Measurements from ENCODE around the gene LRFN5. TPM values are rescaled to one million over a fixed set of nuclear protein-coding genes. Genes with fewer than 3 reads are reported as not detected.

LRFN5 gene
- total RNA-seq, 1 experiment from 2014 or later = 15.8 TPM

DNA sequence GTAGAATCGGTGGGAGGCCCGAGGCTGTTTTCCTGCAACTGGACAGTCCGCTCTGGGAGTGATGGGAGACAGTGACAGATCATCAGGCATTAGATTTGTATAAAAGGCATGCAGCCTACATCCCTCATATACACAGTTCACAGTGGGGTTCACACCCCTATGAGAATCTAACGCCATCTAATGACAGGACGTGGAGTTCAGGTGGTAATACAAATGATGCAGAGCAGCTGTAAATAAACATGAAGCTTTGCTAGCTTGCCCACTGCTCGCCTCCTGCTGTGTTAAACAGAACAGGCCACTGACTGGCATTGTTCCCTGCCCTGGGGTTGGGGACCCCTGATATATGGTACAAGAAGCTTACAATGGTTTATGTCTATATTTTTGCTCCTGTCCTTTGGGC, 179.0 kb downstream of the LRFN5 start:
- no peak for TF ChIP-seq JUN (CRISPR knock-in tag; IDR thresholded peaks at IDR 0.05)
- TF ChIP-seq, protein P1, sequence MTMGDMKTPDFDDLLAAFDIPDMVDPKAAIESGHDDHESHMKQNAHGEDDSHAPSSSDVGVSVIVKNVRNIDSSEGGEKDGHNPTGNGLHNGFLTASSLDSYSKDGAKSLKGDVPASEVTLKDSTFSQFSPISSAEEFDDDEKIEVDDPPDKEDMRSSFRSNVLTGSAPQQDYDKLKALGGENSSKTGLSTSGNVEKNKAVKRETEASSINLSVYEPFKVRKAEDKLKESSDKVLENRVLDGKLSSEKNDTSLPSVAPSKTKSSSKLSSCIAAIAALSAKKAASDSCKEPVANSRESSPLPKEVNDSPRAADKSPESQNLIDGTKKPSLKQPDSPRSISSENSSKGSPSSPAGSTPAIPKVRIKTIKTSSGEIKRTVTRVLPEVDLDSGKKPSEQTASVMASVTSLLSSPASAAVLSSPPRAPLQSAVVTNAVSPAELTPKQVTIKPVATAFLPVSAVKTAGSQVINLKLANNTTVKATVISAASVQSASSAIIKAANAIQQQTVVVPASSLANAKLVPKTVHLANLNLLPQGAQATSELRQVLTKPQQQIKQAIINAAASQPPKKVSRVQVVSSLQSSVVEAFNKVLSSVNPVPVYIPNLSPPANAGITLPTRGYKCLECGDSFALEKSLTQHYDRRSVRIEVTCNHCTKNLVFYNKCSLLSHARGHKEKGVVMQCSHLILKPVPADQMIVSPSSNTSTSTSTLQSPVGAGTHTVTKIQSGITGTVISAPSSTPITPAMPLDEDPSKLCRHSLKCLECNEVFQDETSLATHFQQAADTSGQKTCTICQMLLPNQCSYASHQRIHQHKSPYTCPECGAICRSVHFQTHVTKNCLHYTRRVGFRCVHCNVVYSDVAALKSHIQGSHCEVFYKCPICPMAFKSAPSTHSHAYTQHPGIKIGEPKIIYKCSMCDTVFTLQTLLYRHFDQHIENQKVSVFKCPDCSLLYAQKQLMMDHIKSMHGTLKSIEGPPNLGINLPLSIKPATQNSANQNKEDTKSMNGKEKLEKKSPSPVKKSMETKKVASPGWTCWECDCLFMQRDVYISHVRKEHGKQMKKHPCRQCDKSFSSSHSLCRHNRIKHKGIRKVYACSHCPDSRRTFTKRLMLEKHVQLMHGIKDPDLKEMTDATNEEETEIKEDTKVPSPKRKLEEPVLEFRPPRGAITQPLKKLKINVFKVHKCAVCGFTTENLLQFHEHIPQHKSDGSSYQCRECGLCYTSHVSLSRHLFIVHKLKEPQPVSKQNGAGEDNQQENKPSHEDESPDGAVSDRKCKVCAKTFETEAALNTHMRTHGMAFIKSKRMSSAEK (CRISPR knock-in tag; IDR thresholded peaks at IDR 0.05; ENCODE audit: borderline replicate concordance) = no peak
- TF ChIP-seq, protein P2, sequence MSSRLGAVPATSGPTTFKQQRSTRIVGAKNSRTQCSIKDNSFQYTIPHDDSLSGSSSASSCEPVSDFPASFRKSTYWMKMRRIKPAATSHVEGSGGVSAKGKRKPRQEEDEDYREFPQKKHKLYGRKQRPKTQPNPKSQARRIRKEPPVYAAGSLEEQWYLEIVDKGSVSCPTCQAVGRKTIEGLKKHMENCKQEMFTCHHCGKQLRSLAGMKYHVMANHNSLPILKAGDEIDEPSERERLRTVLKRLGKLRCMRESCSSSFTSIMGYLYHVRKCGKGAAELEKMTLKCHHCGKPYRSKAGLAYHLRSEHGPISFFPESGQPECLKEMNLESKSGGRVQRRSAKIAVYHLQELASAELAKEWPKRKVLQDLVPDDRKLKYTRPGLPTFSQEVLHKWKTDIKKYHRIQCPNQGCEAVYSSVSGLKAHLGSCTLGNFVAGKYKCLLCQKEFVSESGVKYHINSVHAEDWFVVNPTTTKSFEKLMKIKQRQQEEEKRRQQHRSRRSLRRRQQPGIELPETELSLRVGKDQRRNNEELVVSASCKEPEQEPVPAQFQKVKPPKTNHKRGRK (CRISPR knock-in tag; IDR thresholded peaks at IDR 0.05; ENCODE audit: borderline replicate concordance) = no peak
- TF ChIP-seq, protein P3, sequence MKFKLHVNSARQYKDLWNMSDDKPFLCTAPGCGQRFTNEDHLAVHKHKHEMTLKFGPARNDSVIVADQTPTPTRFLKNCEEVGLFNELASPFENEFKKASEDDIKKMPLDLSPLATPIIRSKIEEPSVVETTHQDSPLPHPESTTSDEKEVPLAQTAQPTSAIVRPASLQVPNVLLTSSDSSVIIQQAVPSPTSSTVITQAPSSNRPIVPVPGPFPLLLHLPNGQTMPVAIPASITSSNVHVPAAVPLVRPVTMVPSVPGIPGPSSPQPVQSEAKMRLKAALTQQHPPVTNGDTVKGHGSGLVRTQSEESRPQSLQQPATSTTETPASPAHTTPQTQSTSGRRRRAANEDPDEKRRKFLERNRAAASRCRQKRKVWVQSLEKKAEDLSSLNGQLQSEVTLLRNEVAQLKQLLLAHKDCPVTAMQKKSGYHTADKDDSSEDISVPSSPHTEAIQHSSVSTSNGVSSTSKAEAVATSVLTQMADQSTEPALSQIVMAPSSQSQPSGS (CRISPR knock-in tag; IDR thresholded peaks at IDR 0.05; ENCODE audit: borderline replicate concordance, low read depth) = no peak
- no peak for TF ChIP-seq TCF7 (CRISPR knock-in tag; IDR thresholded peaks at IDR 0.05; ENCODE audit: low read depth)
- no peak for TF ChIP-seq GRHL2 (CRISPR knock-in tag; IDR thresholded peaks at IDR 0.05; ENCODE audit: insufficient replicate concordance, severe bottlenecking)
- Mint-ChIP-seq H3K4me1 (no peaks in the 10 kb centered on the region), H3K27me3 (ENCODE audit: low read depth) (no peaks in the 10 kb centered on the region), H3K4me3 (no peak overlapping the region), H3K27ac (no peak overlapping the region), H3K9me3 (no peaks in the 10 kb centered on the region), H3K36me3 (no peaks in the 10 kb centered on the region)
- peak; percentile 17 for DNase-seq (ENCODE audit: low spot score)
- CTCF ChIA-PET = interaction anchor here (0.6 to 1.4 kb wide), 2 partner anchors 39 to 178 kb away, joined by 3 to 5 read pairs; no protein-coding TSS in a partner anchor
- ATAC-seq = peak; percentile 57
- POLR2A ChIA-PET = no interaction called here

DNA sequence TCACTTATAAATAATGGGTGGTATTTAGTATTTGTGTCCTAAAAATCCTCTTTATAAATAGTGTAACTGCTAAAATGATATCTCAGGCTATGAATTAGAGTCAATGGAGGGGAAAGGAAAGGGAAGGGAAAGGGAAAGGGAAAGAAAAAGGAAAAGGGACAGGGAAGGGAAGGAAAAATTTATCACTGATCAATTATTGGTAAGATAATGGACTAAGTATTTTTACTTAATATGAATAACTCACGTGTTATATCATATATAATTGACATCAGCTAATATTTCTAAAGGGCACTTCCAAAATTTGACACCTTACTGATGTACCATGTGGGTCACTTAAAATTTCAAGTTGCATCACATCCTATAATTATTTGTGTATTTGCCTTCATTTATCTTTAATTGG, 193.1 kb downstream of the LRFN5 start:
- TF ChIP-seq ELF4 (CRISPR knock-in tag; IDR thresholded peaks at IDR 0.05; ENCODE audit: low read depth) (no peak), FOXJ3 (CRISPR knock-in tag; IDR thresholded peaks at IDR 0.05; ENCODE audit: borderline replicate concordance) (no peak), MYBL2 (CRISPR knock-in tag; IDR thresholded peaks at IDR 0.05) (no peak), CBFB (CRISPR knock-in tag; IDR thresholded peaks at IDR 0.05; ENCODE audit: low read depth) (no peak), PRRX2 (CRISPR knock-in tag; IDR thresholded peaks at IDR 0.05) (no peak), ZNF121 (CRISPR knock-in tag; IDR thresholded peaks at IDR 0.05) (no peak), IRF2 (CRISPR knock-in tag; IDR thresholded peaks at IDR 0.05; ENCODE audit: borderline replicate concordance, low read depth) (no peak), ZBTB21 (CRISPR knock-in tag; IDR thresholded peaks at IDR 0.05; ENCODE audit: borderline replicate concordance) (no peak)
- TF ChIP-seq, protein P4, sequence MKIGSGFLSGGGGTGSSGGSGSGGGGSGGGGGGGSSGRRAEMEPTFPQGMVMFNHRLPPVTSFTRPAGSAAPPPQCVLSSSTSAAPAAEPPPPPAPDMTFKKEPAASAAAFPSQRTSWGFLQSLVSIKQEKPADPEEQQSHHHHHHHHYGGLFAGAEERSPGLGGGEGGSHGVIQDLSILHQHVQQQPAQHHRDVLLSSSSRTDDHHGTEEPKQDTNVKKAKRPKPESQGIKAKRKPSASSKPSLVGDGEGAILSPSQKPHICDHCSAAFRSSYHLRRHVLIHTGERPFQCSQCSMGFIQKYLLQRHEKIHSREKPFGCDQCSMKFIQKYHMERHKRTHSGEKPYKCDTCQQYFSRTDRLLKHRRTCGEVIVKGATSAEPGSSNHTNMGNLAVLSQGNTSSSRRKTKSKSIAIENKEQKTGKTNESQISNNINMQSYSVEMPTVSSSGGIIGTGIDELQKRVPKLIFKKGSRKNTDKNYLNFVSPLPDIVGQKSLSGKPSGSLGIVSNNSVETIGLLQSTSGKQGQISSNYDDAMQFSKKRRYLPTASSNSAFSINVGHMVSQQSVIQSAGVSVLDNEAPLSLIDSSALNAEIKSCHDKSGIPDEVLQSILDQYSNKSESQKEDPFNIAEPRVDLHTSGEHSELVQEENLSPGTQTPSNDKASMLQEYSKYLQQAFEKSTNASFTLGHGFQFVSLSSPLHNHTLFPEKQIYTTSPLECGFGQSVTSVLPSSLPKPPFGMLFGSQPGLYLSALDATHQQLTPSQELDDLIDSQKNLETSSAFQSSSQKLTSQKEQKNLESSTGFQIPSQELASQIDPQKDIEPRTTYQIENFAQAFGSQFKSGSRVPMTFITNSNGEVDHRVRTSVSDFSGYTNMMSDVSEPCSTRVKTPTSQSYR (CRISPR knock-in tag; IDR thresholded peaks at IDR 0.05) = no peak
- no peak overlapping the region for H3K4me3 Mint-ChIP-seq
- ATAC-seq (no peak), DNase-seq (ENCODE audit: low spot score) (no peak)
- H3K9me3 Mint-ChIP-seq = peaks cover 11% of the 10 kb centered on the region
- H3K36me3 Mint-ChIP-seq = peaks cover 3% of the 10 kb centered on the region; the same call in 1 of the 2 replicates
- no peaks in the 10 kb centered on the region; the same call in 1 of the 2 replicates for H3K27me3 Mint-ChIP-seq (ENCODE audit: low read depth)
- ChIA-PET POLR2A (no interaction called here), CTCF (no interaction called here)
- no peak overlapping the region for H3K27ac Mint-ChIP-seq
- H3K4me1 Mint-ChIP-seq = no peaks in the 10 kb centered on the region
